ENCODE results near the gene CDC26.

Gene CDC26

DNA sequence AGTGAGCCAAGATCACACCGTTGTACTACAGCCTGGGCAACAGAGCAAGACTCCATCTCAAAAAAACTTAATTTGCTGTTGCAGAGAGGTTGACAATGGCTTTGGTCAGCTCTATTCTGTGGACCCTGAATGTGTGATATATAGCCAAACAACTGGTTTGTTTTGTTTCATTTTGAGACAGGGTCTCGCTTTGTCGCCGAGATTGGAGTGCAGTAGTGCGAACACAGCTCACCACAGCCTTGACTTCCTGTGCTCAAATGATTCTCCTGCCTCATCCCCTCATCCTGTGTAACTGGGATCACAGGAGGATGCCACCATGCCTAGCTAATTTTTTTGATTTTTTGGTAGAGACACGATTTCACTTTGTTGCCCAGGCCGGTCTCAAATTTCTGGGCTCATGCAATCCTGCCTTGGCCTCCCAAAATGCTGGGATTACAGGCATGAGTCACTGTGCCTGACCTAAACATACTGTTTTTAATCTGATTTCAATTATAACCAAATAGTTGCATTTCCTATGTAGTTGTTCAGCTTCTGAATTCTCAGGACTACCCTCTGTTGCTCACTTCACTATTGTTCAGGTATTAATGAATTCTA, 18.0 kb upstream of the CDC26 start:
- no peaks in the 10 kb centered on the region for H3K9me3 ChIP-seq (ENCODE audit: control insufficient read depth, low read length)
- H3K27ac ChIP-seq (ENCODE audit: low read depth, low read length, severe bottlenecking): no peak overlapping the region
- no peak overlapping the region for H3K4me3 ChIP-seq (ENCODE audit: extremely low read depth, insufficient read depth, low read length, poor library complexity, severe bottlenecking)
- 98% methylated on average over 7 of the region's 7 CpGs for WGBS, 2 experiments (ENCODE audit: insufficient coverage in 2 of 2)
- H3K4me1 ChIP-seq (ENCODE audit: control insufficient read depth, insufficient read depth, low read length, poor library complexity, severe bottlenecking): no peaks in the 10 kb centered on the region
- peaks cover 51% of the 10 kb centered on the region for H3K36me3 ChIP-seq (ENCODE audit: control insufficient read depth, insufficient read depth, low read length)

DNA sequence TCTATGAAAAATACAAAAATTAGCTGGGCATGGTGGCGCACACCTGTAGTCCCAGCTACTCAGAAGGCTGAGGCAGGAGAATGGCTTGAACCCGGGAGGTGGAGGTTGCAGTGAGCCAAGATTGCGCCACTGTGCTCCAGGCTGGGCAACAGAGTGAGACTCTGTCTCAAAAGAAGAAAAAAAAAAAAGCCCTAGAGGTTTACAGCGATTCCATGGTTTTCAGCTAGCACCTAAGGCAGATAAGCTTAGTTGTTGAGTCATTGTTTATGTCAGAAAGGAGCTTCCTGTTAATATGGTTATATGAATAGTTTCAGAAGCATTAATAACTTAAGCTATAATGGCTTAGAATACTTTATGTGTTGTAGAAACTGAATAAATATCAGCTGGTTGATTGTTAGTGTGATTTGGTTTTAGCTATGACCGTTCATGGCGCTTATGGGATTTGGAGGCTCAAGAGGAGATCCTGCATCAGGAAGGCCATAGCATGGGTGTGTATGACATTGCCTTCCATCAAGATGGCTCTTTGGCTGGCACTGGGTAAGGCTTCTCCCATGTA, 14.8 kb upstream of the CDC26 start:
- no peak overlapping the region for H3K27ac ChIP-seq (ENCODE audit: low read depth, low read length, severe bottlenecking)
- no peaks in the 10 kb centered on the region for H3K9me3 ChIP-seq (ENCODE audit: control insufficient read depth, low read length)
- peaks cover 81% of the 10 kb centered on the region for H3K36me3 ChIP-seq (ENCODE audit: control insufficient read depth, insufficient read depth, low read length)
- no peak overlapping the region for H3K4me3 ChIP-seq (ENCODE audit: extremely low read depth, insufficient read depth, low read length, poor library complexity, severe bottlenecking)
- WGBS, 2 experiments (ENCODE audit: insufficient coverage in 2 of 2): 88 to 99% methylated on average over 6 of the region's 6 CpGs
- H3K4me1 ChIP-seq (ENCODE audit: control insufficient read depth, insufficient read depth, low read length, poor library complexity, severe bottlenecking): no peaks in the 10 kb centered on the region

DNA sequence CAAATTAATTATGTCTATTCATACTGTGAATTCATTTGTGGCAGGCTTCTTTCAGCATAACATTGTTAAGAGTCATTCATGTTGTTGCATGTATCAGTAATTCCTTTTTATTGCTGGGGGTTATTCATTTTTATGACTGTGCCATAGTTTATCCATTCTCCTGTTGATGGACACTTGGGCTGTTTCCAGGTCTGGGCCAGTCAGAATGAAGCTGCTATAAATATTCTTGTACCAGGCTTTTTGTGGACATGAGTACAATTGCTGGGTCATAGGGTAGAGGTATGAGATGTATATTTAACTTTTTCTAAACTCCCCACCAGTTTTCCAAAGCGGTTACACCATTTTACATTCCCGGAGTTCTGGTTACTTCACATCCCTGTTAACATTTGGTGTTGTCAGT, 13.7 kb upstream of the CDC26 start:
- Histone ChIP-seq H3K36me3 (ENCODE audit: control insufficient read depth, insufficient read depth, low read length) (peaks cover 91% of the 10 kb centered on the region), H3K27ac (ENCODE audit: low read depth, low read length, severe bottlenecking) (no peak overlapping the region), H3K9me3 (ENCODE audit: control insufficient read depth, low read length) (no peaks in the 10 kb centered on the region), H3K4me1 (ENCODE audit: control insufficient read depth, insufficient read depth, low read length, poor library complexity, severe bottlenecking) (no peaks in the 10 kb centered on the region), H3K4me3 (ENCODE audit: extremely low read depth, insufficient read depth, low read length, poor library complexity, severe bottlenecking) (no peak overlapping the region)
- 100% methylated on average over 2 of the region's 2 CpGs; no CpG with 5 or more reads in 1 of the 2 experiments for WGBS, 2 experiments (ENCODE audit: insufficient coverage in 2 of 2)

DNA sequence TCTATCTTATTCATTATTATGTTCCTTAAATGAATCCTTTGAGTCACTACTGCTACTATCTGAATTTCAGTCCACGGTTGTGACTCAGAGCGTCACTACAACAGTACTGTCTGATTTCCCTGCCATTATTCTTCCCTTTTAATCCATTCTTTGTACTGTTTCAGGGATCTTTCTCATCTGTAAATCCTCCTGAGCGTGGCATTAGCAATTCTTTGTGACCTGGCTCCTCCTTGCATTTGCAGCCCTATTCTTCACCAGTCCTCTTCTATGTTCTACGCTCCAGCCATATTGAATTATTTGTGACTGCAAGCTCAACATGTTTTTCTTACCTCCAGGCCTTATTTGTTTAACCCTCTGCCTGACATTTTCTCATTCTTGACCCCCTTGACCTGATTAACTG, 6.0 kb upstream of the CDC26 start:
- H3K27ac ChIP-seq (ENCODE audit: low read depth, low read length, severe bottlenecking): no peak overlapping the region
- H3K4me1 ChIP-seq (ENCODE audit: control insufficient read depth, insufficient read depth, low read length, poor library complexity, severe bottlenecking): peaks cover 7% of the 10 kb centered on the region
- H3K9me3 ChIP-seq (ENCODE audit: control insufficient read depth, low read length): no peaks in the 10 kb centered on the region
- 91 to 93% methylated on average over 4 of the region's 4 CpGs for WGBS, 2 experiments (ENCODE audit: insufficient coverage in 2 of 2)
- peaks cover 92% of the 10 kb centered on the region for H3K36me3 ChIP-seq (ENCODE audit: control insufficient read depth, insufficient read depth, low read length)
- H3K4me3 ChIP-seq (ENCODE audit: extremely low read depth, insufficient read depth, low read length, poor library complexity, severe bottlenecking): no peak overlapping the region

DNA sequence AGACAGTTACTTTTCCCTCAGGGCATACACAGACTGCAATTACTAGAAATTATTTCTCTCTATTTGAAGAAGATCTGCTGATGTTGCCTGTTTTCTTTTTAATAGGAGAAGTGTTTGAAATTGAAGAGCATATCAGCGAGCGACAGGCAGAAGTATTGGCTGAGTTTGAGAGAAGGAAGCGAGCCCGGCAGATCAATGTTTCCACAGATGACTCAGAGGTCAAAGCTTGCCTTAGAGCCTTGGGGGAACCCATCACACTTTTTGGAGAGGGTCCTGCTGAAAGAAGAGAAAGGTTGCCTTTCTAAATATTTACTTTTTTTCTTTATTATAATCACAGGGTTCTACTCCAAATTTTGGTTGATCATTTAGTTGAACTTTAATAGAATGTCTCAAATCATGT, 3.5 kb upstream of the CDC26 start:
- Histone ChIP-seq H3K27ac (ENCODE audit: low read depth, low read length, severe bottlenecking) (no peak overlapping the region), H3K4me3 (ENCODE audit: extremely low read depth, insufficient read depth, low read length, poor library complexity, severe bottlenecking) (no peak overlapping the region), H3K4me1 (ENCODE audit: control insufficient read depth, insufficient read depth, low read length, poor library complexity, severe bottlenecking) (peaks cover 7% of the 10 kb centered on the region), H3K36me3 (ENCODE audit: control insufficient read depth, insufficient read depth, low read length) (peaks cover 70% of the 10 kb centered on the region), H3K9me3 (ENCODE audit: control insufficient read depth, low read length) (no peaks in the 10 kb centered on the region)
- 94 to 100% methylated on average over 3 of the region's 4 CpGs for WGBS, 2 experiments (ENCODE audit: insufficient coverage in 2 of 2)

DNA sequence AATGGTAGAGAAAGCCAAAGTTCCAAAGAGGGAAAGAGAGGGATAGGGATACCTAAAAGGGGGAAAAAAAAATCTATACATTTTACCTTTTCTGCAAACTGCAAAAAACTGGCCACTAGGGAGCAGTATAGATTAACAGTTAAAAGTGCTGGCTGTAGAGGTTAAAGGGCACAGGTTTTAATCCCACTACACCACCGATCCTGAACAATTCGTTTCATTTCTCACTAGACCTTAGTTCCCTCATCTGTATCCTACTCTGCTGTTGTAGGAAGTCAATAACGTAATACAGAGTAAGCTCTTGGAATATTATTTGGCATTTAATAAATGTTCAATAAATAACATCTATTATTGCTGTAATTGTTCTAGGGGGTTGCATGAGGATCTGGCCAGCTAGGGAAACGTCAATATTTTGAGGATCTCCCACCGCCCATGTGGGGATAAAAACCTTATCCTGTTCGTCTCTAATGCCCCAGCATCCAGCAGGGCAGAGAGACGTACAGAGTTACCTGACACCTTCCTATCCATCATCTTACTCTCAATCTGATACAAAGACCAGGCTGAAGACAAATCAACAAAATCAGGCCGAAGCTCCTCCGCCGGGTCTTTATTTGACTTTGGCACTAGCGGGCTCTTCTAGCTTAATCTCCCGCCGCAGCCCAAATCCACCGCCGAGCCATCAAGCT, 757 bp downstream of the CDC26 start:
- Histone ChIP-seq H3K36me3 (ENCODE audit: control insufficient read depth, insufficient read depth, low read length) (peaks cover 67% of the 10 kb centered on the region), H3K9me3 (ENCODE audit: control insufficient read depth, low read length) (no peaks in the 10 kb centered on the region), H3K4me1 (ENCODE audit: control insufficient read depth, insufficient read depth, low read length, poor library complexity, severe bottlenecking) (peaks cover 7% of the 10 kb centered on the region), H3K4me3 (ENCODE audit: extremely low read depth, insufficient read depth, low read length, poor library complexity, severe bottlenecking) (peak overlapping the region; percentile 82), H3K27ac (ENCODE audit: low read depth, low read length, severe bottlenecking) (peak overlapping the region; percentile 87)
- 2% methylated on average over 8 to 11 of the region's 15 CpGs for WGBS, 2 experiments (ENCODE audit: insufficient coverage in 2 of 2)

DNA sequence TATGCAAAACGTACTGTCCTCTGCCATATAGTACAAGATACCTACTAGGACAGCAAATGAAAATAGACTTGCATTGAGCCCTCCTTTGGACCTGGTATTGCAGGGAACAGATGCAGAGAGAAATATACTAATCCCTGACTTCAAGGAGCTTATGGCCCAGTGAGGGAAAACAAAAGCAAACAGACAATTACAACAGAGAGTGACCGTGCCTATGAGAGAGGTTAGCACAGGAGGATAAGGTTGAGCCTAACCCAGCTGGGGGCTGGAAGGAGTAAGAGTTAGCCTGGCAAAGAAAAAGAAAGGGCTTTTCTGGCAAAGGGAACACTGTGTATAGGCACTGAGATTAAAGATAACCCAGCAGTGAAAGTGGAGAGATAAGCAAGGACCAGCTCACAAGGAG, 5.5 kb downstream of the CDC26 start:
- WGBS, 2 experiments (ENCODE audit: insufficient coverage in 2 of 2): 83 to 86% methylated on average over 1 of the region's 2 CpGs
- Histone ChIP-seq H3K27ac (ENCODE audit: low read depth, low read length, severe bottlenecking) (no peak overlapping the region), H3K4me1 (ENCODE audit: control insufficient read depth, insufficient read depth, low read length, poor library complexity, severe bottlenecking) (no peaks in the 10 kb centered on the region), H3K36me3 (ENCODE audit: control insufficient read depth, insufficient read depth, low read length) (peaks cover 73% of the 10 kb centered on the region), H3K9me3 (ENCODE audit: control insufficient read depth, low read length) (no peaks in the 10 kb centered on the region), H3K4me3 (ENCODE audit: extremely low read depth, insufficient read depth, low read length, poor library complexity, severe bottlenecking) (no peak overlapping the region)

DNA sequence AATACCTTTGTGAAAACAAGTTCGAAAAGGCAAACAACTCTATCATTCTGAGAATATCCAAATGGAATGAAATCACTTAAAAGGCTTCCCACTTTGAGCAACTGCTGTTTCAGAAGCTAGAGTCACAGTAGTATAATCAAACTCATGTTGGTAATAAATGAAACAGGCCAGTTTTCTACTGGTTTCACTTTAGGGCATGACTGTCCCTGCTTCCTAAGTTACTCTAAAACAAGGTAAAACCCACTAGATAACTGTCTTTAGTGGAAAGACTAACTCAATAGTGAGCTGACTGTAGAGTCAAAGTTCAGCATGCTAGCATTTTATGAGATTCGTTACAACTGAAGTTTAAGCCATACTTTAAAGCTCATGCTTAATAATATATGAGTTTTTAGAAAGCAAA, 6.0 kb downstream of the CDC26 start:
- Histone ChIP-seq H3K4me3 (ENCODE audit: extremely low read depth, insufficient read depth, low read length, poor library complexity, severe bottlenecking) (no peak overlapping the region), H3K27ac (ENCODE audit: low read depth, low read length, severe bottlenecking) (no peak overlapping the region), H3K36me3 (ENCODE audit: control insufficient read depth, insufficient read depth, low read length) (peaks cover 73% of the 10 kb centered on the region), H3K4me1 (ENCODE audit: control insufficient read depth, insufficient read depth, low read length, poor library complexity, severe bottlenecking) (no peaks in the 10 kb centered on the region), H3K9me3 (ENCODE audit: control insufficient read depth, low read length) (no peaks in the 10 kb centered on the region)
- WGBS, 2 experiments (ENCODE audit: insufficient coverage in 2 of 2): 100% methylated on average over 1 of the region's 2 CpGs; no CpG with 5 or more reads in 1 of the 2 experiments

DNA sequence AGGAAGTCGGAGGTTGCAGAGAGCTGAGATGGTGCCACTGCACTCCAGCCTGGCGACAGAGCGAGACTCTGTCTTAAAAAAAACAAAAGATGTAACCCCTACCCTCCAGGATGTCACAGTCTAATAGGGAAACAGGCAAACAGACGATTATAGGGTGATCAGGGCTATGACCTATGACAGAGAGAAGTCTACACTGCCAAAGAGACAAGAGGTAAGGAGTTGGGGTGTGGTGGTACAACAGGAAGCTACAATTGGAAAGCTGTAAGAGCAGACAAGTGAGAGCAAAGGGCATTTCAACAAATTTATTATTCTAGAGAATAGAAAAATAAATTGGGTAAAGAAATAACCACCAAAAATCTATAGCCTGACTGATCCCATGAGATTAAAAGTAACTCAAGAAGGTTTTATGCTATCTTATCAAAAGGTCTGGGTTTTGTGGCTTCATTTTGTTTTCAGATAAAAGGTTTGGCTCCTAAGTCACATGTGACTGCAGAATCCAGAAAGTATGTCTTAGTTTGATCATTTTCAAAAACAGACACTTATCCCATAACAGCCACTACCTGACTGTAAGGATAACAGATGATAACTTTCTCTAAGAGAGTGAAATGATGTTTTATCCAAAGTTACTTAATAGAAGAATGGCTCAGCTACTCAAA, 7.3 kb downstream of the CDC26 start:
- Histone ChIP-seq H3K4me1 (ENCODE audit: control insufficient read depth, insufficient read depth, low read length, poor library complexity, severe bottlenecking) (no peaks in the 10 kb centered on the region), H3K27ac (ENCODE audit: low read depth, low read length, severe bottlenecking) (no peak overlapping the region), H3K4me3 (ENCODE audit: extremely low read depth, insufficient read depth, low read length, poor library complexity, severe bottlenecking) (no peak overlapping the region), H3K9me3 (ENCODE audit: control insufficient read depth, low read length) (no peaks in the 10 kb centered on the region), H3K36me3 (ENCODE audit: control insufficient read depth, insufficient read depth, low read length) (peaks cover 68% of the 10 kb centered on the region)
- WGBS, 2 experiments (ENCODE audit: insufficient coverage in 2 of 2): 92% methylated on average over 1 to 4 of the region's 4 CpGs

DNA sequence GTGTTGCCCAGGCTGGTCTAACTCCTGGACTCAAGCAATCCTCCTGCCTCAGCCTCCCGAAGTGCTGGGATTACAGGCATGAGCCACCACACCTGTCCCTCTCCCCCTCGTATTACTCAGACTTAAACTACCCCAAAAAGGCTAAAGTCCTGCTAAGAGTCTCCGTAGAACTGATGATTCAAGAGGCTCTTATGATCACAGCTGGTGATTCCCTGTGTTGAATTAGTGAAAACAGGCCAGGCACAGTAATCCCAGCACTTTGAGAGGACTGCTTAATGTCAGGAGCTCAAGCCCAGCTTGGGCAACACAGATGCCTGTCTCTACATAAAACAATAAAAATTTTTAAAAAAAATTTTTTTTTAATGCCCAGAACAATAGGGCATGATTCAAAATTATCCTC, 9.2 kb downstream of the CDC26 start:
- 90 to 94% methylated on average over 2 of the region's 3 CpGs for WGBS, 2 experiments (ENCODE audit: insufficient coverage in 2 of 2)
- H3K4me3 ChIP-seq (ENCODE audit: extremely low read depth, insufficient read depth, low read length, poor library complexity, severe bottlenecking): no peak overlapping the region
- no peaks in the 10 kb centered on the region for H3K9me3 ChIP-seq (ENCODE audit: control insufficient read depth, low read length)
- no peaks in the 10 kb centered on the region for H3K4me1 ChIP-seq (ENCODE audit: control insufficient read depth, insufficient read depth, low read length, poor library complexity, severe bottlenecking)
- no peak overlapping the region for H3K27ac ChIP-seq (ENCODE audit: low read depth, low read length, severe bottlenecking)
- peaks cover 54% of the 10 kb centered on the region for H3K36me3 ChIP-seq (ENCODE audit: control insufficient read depth, insufficient read depth, low read length)
